OCI-LY1 (cell line): ENCODE results near the gene KCNMA1.

ENCODE experiments used
- CTCF ChIP-seq: fragments of 200-600 bp; sonication (generic), shearing (Covaris generic); IDR thresholded peaks from 2 replicates; pipeline ENCODE4 v1.5.1; 2017; ENCODE audit warnings: mild to moderate bottlenecking, antibody characterized with exemption, low read length, moderate library complexity, mixed read lengths
- EZH2 ChIP-seq: fragments of 200-600 bp; sonication (generic), shearing (Covaris generic); IDR thresholded peaks from 2 replicates; pipeline ENCODE4 v1.8.0; 2017; ENCODE audit warnings: borderline replicate concordance, mixed run types, mild to moderate bottlenecking, antibody characterized with exemption, low read length, moderate library complexity, mixed read lengths

- TF ChIP-seq EZH2, result no peak
- TF ChIP-seq CTCF, result no peak
Measured at GRCh38 chr10:76992467-76992866, 645.1 kb downstream of the KCNMA1 start.
